Activated T-cell treated with anti-CD3 and anti-CD28 coated beads, Interleukin-2, amount 50 U/mL, for 4 hours (primary cell): ENCODE data around the gene PARVB. TPM values are rescaled to one million over a fixed set of nuclear protein-coding genes. Genes with fewer than 3 reads are reported as not detected.
"Not testable (repeated sequence)": the region's sequence is repeated elsewhere in the genome, so short reads cannot be mapped to it uniquely, and the experiment has no call there.

Experiments
- ATAC-seq, 2 donors: fragments of 200-7000 bp; cut with Tn5 transposase; one replicate each; pipeline ENCODE4 v1.10.0; 2021
- DNase-seq: peaks from one replicate; pipeline ENCODE4 v3.0.0-alpha.2; 2020
- H3K27me3 Mint-ChIP-seq: one replicate; pipeline ENCODE4 v1.8.0; 2021; ENCODE audit warnings: low read depth, mixed read lengths
- H3K36me3 Mint-ChIP-seq: one replicate; pipeline ENCODE4 v1.8.0; 2022; ENCODE audit warnings: mixed read lengths; ENCODE audit not compliant: insufficient read depth
- H3K4me1 Mint-ChIP-seq: one replicate; pipeline ENCODE4 v1.8.0; 2021; ENCODE audit warnings: low read depth, mixed read lengths
- H3K4me3 Mint-ChIP-seq: one replicate; pipeline ENCODE4 v1.8.0; 2021; ENCODE audit warnings: mild to moderate bottlenecking, moderate library complexity, mixed read lengths
- H3K9me3 Mint-ChIP-seq: one replicate; pipeline ENCODE4 v1.8.0; 2021; ENCODE audit warnings: mixed read lengths
- total RNA-seq, 3 donors: library from RNA; stranded (reverse); gene quantifications; one replicate each; pipeline ENCODE4 v1.2.1, GENCODE V29; 2021

PARVB gene
- total RNA-seq, 3 donors from 2014 or later: 15.1 to 21.5 (median 19.6) TPM

GRCh38 chr22:44045145-44045544 lies 21.0 kb downstream of the PARVB start:
- H3K4me1 Mint-ChIP-seq: peaks cover 10% of the 10 kb centered on the region
- no peaks in the 10 kb centered on the region for H3K9me3 Mint-ChIP-seq
- no peak for ATAC-seq
- no peaks in the 10 kb centered on the region for H3K36me3 Mint-ChIP-seq
- no peak for DNase-seq
- H3K27me3 Mint-ChIP-seq: no peaks in the 10 kb centered on the region
- H3K4me3 Mint-ChIP-seq: no peak overlapping the region

GRCh38 chr22:44046485-44047141 lies 22.5 kb downstream of the PARVB start:
- H3K36me3 Mint-ChIP-seq: no peaks in the 10 kb centered on the region

DNA sequence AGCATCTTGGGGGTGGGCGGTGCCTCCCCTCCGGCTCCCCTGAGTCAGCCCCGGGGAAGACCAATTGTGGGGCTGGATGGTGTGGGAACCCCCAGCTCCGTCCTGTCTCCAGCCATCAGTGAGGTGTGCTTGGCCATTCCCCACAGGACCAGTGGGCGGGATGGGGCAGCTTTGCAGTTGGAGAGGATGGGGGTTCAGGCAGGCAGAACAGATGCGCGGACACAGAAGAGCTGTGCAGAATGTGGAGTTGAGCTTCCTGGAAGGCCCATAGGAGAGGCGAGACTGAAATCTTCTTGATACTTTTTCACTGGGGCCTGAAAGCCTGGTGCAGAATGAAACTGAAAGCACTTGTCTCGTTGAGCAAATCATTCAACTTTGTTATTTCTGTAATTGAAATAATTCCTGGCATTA lies 23.8 kb downstream of the PARVB start:
- ATAC-seq (no peak), DNase-seq (no peak)
- H3K4me3 Mint-ChIP-seq: peak overlapping the region; percentile 26
- H3K9me3 Mint-ChIP-seq: no peaks in the 10 kb centered on the region
- no peaks in the 10 kb centered on the region for H3K27me3 Mint-ChIP-seq
- peaks cover 7% of the 10 kb centered on the region for H3K4me1 Mint-ChIP-seq
- H3K36me3 Mint-ChIP-seq: no peaks in the 10 kb centered on the region

More at GRCh38 chr22:44046485-44047141, 22.5 kb downstream of the PARVB start:
- ATAC-seq: no peak
- DNase-seq: no peak
- H3K4me3 Mint-ChIP-seq: no peak overlapping the region
- no peaks in the 10 kb centered on the region for H3K27me3 Mint-ChIP-seq
- H3K4me1 Mint-ChIP-seq: peaks cover 10% of the 10 kb centered on the region
- no peaks in the 10 kb centered on the region for H3K9me3 Mint-ChIP-seq

DNA sequence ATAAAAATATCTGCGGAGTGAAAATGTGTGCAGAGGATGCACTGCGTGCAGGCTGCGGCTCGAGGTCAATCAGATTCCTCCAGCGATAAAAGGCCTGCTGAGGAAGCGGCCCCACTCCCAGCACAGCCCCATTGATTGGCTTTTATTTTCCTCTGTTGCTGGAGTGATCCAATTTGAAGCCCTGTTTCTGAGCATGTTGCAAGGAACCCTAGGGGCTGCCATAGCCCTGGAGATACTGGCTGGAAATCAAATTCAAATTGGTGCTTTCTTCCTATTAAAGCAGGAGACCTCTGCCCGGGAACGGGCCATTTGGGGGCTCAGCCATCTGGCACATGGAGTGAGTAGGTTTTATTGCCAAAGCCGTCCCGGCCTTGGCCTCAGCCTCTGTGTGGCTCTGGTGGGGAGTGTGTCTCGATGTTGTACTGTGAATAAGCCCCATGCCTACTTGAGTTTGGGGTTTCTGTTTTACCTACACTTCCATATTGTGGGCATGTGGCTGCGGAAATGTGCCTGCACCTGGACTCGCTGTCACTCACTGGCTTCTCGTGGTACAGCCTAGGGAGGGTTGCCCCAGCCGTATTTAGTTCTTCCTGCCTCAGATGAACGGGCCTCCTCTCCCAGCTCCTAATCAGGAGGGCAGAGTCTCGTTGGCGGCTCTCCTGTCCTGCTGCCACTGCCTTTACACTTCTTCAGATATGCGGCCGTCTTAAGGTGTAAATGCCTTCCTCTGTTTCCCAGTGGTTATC lies 25.6 kb downstream of the PARVB start:
- no peak overlapping the region for H3K4me3 Mint-ChIP-seq
- H3K36me3 Mint-ChIP-seq: no peaks in the 10 kb centered on the region
- peaks cover 7% of the 10 kb centered on the region for H3K4me1 Mint-ChIP-seq
- H3K27me3 Mint-ChIP-seq: no peaks in the 10 kb centered on the region
- DNase-seq (no peak), ATAC-seq (no peak)
- no peaks in the 10 kb centered on the region for H3K9me3 Mint-ChIP-seq

- ATAC-seq (no peak), DNase-seq (no peak)
- Mint-ChIP-seq H3K36me3 (no peaks in the 10 kb centered on the region), H3K9me3 (no peaks in the 10 kb centered on the region), H3K4me3 (no peak overlapping the region), H3K27me3 (no peaks in the 10 kb centered on the region), H3K4me1 (peaks cover 7% of the 10 kb centered on the region)
Observed at GRCh38 chr22:44050766-44051355, 26.8 kb downstream of the PARVB start.

DNA sequence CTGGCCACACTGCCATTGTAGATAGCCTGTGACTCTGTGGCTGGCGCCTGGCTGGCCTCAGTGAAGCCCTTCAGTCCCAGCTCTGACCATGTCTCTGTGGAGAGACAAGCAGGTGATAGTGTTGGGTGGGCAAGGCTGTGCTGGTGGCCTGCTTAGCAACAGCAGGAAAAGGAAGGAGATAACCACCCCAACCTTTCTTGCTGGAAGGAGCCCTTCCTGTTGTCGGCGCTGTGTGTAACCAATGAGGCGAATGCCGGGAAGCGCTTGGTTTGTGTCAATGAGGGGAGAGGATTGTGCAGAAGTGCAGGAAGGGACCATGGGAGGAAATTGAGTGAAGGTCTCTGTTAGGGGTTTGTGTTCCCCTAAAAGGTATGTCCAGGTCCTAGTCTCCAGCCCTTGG lies 27.3 kb downstream of the PARVB start:
- DNase-seq (no peak), ATAC-seq (no peak)
- Mint-ChIP-seq H3K4me1 (peaks cover 7% of the 10 kb centered on the region), H3K36me3 (no peaks in the 10 kb centered on the region), H3K27me3 (no peaks in the 10 kb centered on the region), H3K9me3 (no peaks in the 10 kb centered on the region), H3K4me3 (no peak overlapping the region)

- no peak for ATAC-seq
- no peaks in the 10 kb centered on the region for H3K9me3 Mint-ChIP-seq
Observed at GRCh38 chr22:44051961-44052360, 27.9 kb downstream of the PARVB start.

DNA sequence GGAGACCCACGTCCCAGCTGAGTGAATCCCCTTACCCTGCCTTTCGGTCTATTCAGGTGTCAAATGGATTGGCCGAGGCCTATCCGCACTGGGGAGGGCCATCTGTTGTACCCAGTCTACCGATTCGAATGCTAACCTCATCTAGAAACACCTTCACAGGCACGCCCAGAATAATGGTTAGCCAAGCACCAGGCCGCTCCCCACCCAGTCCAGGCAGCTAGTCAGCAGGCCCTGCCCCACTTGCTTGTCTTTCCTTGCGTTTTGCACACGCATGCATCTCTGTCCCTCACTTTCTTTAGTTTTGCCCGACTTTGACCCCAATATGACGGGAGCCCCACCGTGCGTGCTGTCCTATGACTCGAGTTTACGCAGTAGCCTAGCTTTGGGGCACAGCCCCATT lies 31.7 kb downstream of the PARVB start:
- H3K4me3 Mint-ChIP-seq: no peak overlapping the region
- H3K9me3 Mint-ChIP-seq: peaks cover 6% of the 10 kb centered on the region
- H3K27me3 Mint-ChIP-seq: peaks cover 2% of the 10 kb centered on the region
- no peaks in the 10 kb centered on the region for H3K4me1 Mint-ChIP-seq
- H3K36me3 Mint-ChIP-seq: no peaks in the 10 kb centered on the region
- DNase-seq (no peak), ATAC-seq (no peak)

More at GRCh38 chr22:44051961-44052360, 27.9 kb downstream of the PARVB start:
- Mint-ChIP-seq H3K27me3 (no peaks in the 10 kb centered on the region), H3K4me3 (no peak overlapping the region), H3K4me1 (peaks cover 7% of the 10 kb centered on the region), H3K36me3 (no peaks in the 10 kb centered on the region)
- DNase-seq: no peak

DNA sequence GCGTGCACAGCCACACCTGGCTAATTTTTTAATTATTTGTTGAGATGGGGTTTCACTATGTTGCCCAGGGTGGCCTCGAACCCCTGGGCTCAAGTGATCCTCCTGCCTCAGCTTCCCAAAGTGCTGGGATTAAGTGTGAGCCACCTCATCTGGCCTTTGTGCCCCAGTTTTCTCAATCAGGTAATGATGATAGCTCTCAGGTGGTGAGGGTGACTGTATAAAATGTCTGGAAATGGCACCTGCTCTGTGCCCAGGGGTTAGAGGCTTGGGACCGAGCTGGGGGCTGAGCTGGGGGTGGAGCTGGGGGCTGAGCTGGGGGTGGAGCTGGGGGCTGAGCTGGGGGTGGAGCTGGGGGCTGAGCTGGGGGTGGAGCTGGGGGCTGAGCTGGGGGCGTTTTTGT lies 32.5 kb downstream of the PARVB start:
- not testable (repeated sequence) for H3K4me3 Mint-ChIP-seq, H3K9me3 Mint-ChIP-seq, ATAC-seq, H3K36me3 Mint-ChIP-seq, H3K4me1 Mint-ChIP-seq, H3K27me3 Mint-ChIP-seq, DNase-seq

DNA sequence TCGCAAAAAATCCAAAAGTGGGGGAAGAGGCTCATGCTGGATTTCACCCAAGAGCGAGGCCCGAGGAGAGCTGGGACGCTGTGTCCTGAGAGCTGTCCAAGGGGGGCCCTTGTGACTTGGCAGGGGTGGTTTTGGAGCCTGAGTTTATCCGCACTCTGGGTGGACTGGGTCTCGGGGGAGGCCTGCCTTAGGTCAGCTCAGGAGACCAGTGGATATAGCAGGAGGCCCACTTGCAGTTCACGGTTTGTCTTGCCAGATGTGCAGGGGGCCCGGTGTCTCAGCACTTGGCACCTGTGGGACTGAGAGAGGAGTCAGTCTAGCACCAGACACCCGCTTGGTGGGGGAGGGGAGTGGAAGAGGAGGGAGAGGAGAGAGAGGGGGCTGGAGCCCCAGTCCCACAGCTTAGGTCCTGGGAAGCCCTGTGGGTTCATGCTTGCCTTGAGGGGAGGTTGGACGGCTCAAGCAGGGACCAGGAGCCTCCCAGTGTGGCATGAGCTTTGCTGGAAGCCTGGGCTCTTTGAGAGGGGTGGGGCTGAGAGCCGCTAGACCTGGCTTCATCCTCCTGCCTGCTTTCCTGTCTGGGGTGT lies 33.4 kb downstream of the PARVB start:
- no peak for DNase-seq
- H3K36me3 Mint-ChIP-seq: no peaks in the 10 kb centered on the region
- H3K4me3 Mint-ChIP-seq: no peak overlapping the region
- H3K4me1 Mint-ChIP-seq: no peaks in the 10 kb centered on the region
- ATAC-seq: no peak
- peaks cover 2% of the 10 kb centered on the region for H3K27me3 Mint-ChIP-seq
- peaks cover 6% of the 10 kb centered on the region for H3K9me3 Mint-ChIP-seq

DNA sequence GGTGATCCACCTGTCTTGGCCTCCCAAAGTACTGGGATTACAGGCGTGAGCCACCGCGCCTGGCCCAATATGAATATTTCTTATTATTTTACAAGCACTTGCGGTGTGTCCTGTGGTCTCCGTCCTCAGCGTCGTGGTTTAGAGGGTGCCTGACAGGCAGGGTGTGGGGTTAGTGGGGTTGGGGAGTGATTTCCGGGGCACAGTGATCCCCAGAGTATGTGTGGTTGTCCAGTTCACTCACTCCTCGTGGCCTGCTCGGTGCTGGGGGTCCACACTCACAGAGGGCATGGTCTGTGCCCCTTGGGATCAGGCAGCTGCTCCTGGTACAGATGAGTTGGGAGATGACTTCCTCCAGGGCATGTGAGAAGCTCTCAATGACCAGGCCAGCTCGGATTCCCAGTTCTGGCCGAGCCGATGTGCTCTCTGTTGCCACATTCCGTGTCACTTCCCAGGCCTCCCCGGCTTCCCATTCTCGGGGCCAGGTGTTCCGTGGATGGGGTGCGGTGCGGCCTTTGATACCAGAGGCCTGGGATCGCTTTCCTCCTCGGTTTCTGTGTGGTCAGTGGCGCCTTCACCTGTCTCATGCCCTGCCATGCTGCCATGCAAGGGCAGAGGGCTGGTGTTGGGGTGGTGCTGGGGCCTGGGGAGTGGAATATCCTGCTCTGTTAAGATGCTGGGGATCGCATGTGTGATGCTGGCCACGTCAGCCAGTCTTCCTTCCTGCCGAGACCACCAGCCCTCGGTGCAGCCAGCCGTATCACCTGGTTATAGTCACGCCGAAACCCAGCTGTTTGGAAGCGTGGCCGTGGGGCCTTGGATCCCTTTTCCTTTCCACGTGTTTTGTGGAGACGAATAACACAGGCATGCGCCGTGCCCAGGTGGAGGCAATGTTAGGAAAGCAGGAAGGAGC lies 39.6 kb downstream of the PARVB start:
- Mint-ChIP-seq H3K4me1 (peaks cover 5% of the 10 kb centered on the region), H3K27me3 (peaks cover 3% of the 10 kb centered on the region), H3K4me3 (no peak overlapping the region), H3K9me3 (peaks cover 6% of the 10 kb centered on the region), H3K36me3 (no peaks in the 10 kb centered on the region)
- no peak for DNase-seq
- no peak for ATAC-seq

DNA sequence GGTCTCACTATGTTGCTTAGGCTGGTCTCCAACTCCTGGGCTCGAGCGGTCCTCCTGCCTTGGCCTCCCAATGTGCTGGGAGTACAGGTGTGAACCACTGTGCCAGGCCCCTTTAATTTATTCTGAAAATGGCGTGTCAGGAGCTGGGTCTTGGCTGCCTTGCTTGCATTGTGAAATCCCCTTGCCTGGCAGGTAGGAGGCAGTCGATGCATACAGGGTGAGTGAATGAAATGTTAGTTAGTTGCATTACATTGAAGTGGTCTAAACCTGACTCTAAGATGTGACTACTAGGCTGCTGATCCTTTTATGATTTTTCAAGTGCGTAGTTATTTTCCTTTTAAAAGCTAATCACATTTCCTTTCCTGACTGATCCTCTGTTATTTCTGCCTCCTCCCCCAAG lies 42.9 kb downstream of the PARVB start:
- Mint-ChIP-seq H3K4me3 (no peak overlapping the region), H3K9me3 (no peaks in the 10 kb centered on the region), H3K27me3 (peaks cover 4% of the 10 kb centered on the region), H3K36me3 (no peaks in the 10 kb centered on the region), H3K4me1 (peaks cover 6% of the 10 kb centered on the region)
- DNase-seq (no peak), ATAC-seq (no peak)

DNA sequence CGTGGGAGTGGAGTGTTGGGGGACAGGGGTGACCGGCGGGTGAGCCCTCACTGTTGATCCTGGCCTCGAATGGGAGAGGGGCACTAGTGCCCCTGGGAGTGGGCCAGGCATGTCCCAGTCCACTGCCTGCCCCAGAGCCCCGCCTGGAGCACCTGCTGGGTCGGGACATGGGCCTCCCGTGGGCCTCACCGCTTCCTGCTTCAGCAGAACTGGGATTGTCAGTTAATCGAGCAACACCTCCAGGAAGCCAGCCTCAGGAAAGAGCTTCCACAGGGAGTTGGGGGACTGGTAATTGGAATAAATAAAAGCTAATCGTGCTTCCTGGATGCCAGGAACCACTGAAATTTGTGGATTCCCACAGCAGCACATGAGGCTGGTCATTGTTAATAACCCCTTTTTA lies 43.8 kb downstream of the PARVB start:
- no peak for DNase-seq
- H3K4me1 Mint-ChIP-seq: peaks cover 6% of the 10 kb centered on the region
- no peaks in the 10 kb centered on the region for H3K36me3 Mint-ChIP-seq
- no peak overlapping the region for H3K4me3 Mint-ChIP-seq
- H3K9me3 Mint-ChIP-seq: no peaks in the 10 kb centered on the region
- no peak for ATAC-seq
- peaks cover 4% of the 10 kb centered on the region for H3K27me3 Mint-ChIP-seq
